Panc1 (cell line): ENCODE results near the gene NUBP1.

Experiments
- POLR2AphosphoS5 ChIP-seq: IDR thresholded peaks from 2 replicates; pipeline ENCODE4 v1.6.1; 2012; ENCODE audit warnings: mild to moderate bottlenecking, low read depth, low read length, moderate library complexity
- TCF7L2 ChIP-seq: IDR thresholded peaks from 2 replicates; pipeline ENCODE4 v1.6.1; 2011; ENCODE audit warnings: mild to moderate bottlenecking, low read depth, low read length, inconsistent platforms
- TF ChIP-seq, protein P1 (sequence below): fragments of 450-650 bp; IDR thresholded peaks from 2 replicates; pipeline ENCODE4 v1.5.1; 2017; ENCODE audit warnings: mild to moderate bottlenecking
- TF ChIP-seq, protein P2 (sequence below), 2 experiments: IDR thresholded peaks; 2 replicates each; pipeline ENCODE4 v1.6.1; 2011 to 2012; ENCODE audit warnings: low read depth in 2 of 2, control low read depth in 1 of 2, low read length in 1 of 2, mild to moderate bottlenecking in 1 of 2, moderate library complexity in 1 of 2; ENCODE audit not compliant: insufficient read depth in 1 of 2

DNA sequence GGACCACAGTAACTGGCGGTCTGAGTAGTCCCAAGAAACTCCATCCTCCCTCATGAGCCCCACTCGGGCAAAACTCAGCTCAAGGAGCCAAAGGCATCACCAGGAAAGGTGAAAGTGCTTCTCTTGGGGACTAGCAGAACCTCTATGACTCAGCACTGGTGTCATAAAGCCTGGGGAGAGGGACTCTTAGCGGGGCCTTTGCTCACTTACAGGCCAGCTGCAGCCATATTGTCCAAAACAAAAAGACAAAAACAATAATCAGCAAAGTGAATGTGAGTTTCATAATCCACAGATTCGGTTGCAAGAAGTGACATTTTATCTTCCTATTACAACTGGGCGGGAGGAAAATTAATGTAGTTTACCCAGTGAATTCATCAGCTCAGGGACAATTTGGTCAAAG lies 48.8 kb upstream of the NUBP1 start, which contains the start of gene TEKT5:
- TF ChIP-seq, protein P1, sequence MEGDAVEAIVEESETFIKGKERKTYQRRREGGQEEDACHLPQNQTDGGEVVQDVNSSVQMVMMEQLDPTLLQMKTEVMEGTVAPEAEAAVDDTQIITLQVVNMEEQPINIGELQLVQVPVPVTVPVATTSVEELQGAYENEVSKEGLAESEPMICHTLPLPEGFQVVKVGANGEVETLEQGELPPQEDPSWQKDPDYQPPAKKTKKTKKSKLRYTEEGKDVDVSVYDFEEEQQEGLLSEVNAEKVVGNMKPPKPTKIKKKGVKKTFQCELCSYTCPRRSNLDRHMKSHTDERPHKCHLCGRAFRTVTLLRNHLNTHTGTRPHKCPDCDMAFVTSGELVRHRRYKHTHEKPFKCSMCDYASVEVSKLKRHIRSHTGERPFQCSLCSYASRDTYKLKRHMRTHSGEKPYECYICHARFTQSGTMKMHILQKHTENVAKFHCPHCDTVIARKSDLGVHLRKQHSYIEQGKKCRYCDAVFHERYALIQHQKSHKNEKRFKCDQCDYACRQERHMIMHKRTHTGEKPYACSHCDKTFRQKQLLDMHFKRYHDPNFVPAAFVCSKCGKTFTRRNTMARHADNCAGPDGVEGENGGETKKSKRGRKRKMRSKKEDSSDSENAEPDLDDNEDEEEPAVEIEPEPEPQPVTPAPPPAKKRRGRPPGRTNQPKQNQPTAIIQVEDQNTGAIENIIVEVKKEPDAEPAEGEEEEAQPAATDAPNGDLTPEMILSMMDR = no peak
- TF ChIP-seq TCF7L2 (no peak), POLR2AphosphoS5 (no peak)
- TF ChIP-seq, protein P2, sequence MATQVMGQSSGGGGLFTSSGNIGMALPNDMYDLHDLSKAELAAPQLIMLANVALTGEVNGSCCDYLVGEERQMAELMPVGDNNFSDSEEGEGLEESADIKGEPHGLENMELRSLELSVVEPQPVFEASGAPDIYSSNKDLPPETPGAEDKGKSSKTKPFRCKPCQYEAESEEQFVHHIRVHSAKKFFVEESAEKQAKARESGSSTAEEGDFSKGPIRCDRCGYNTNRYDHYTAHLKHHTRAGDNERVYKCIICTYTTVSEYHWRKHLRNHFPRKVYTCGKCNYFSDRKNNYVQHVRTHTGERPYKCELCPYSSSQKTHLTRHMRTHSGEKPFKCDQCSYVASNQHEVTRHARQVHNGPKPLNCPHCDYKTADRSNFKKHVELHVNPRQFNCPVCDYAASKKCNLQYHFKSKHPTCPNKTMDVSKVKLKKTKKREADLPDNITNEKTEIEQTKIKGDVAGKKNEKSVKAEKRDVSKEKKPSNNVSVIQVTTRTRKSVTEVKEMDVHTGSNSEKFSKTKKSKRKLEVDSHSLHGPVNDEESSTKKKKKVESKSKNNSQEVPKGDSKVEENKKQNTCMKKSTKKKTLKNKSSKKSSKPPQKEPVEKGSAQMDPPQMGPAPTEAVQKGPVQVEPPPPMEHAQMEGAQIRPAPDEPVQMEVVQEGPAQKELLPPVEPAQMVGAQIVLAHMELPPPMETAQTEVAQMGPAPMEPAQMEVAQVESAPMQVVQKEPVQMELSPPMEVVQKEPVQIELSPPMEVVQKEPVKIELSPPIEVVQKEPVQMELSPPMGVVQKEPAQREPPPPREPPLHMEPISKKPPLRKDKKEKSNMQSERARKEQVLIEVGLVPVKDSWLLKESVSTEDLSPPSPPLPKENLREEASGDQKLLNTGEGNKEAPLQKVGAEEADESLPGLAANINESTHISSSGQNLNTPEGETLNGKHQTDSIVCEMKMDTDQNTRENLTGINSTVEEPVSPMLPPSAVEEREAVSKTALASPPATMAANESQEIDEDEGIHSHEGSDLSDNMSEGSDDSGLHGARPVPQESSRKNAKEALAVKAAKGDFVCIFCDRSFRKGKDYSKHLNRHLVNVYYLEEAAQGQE (IDR thresholded peaks at IDR 0.05; ENCODE audit: insufficient read depth in 1 of 2, low read depth in 2 of 2, low read length in 1 of 2) = no peak
